HS-27A (cell line): ENCODE measurements around the gene ASPDH.

Source experiments
- DNase-seq: peaks from one replicate; pipeline ENCODE4 v3.0.0-alpha.2; 2012; ENCODE audit warnings: low read depth, missing footprints

Gene ASPDH

DNA sequence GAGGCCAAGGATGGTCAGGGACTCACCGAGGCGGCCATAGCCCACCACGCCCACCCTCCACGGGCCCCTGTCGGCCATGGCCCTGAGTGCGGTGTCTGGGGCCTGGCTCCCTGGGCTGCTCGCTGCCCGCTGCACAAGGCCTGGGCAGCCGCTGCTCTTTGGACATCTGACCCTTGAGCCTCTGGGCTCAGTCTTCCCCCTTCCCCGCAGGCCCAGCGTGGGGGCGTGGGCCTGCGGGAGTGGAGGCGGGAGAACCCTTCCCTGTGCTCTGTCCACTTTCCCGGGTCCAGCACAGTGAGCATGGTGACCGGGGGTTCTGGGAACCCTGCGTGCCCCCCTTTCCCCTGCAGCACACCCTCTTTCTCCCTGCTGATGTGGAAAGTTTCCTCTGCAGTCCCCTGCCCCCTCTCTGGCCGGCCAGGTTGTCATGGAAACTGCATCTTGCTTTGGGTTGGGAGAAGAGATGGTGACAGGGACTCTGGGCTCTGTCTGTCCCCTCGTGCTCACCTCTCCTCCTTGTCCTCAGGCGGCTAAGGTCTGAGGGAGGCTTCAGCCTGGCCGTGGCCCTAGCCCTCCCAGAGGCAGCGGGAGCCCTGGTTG lies at the start of gene ASPDH:
Gene ASPDH, minus strand, starts transcription at position 168 of the 600 bp plus-strand sequence. Its CDS starts 90 bp downstream, at position 78.
- DNase-seq = no peak

DNA sequence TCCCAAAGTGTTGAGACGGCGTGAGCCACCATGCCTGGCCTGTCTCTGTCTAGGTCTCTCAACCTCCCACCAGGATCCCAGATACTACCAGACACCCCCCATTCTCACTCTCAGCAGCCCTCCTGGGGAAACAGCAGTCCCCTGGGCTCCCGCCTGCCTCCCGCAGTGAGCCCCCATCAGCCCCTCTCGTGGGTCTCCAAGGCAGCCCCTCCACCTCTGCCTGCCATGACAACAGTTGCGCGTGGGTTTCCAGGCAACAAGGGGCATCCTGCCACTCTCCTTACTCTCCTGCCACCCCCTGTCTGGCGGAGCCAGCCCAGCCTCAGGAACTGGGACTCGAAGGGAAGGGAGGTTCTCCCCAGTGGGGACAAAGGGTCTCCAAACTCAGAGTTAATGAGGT lies 49.3 kb upstream of the ASPDH start:
- no peak for DNase-seq

DNA sequence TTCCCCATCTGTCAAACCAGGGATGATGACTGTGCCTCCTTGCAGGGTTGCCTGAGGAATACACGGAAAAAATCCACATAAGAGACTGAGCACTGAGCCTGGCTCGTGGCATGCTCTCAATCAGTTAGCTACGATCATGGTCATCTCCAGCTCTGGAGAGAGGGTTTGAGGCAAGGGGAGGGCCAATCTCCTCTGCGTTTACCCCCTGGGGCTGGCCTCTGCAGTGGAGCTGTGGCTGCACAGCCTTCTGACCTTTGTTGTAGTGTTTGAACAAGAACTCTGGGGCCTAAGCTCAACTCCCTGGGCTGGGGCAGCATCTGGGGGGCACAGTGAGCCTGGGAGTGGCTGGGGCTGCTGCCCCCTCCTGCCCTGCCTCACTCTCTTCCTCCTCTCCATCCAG lies 48.6 kb upstream of the ASPDH start:
- no peak for DNase-seq

DNA sequence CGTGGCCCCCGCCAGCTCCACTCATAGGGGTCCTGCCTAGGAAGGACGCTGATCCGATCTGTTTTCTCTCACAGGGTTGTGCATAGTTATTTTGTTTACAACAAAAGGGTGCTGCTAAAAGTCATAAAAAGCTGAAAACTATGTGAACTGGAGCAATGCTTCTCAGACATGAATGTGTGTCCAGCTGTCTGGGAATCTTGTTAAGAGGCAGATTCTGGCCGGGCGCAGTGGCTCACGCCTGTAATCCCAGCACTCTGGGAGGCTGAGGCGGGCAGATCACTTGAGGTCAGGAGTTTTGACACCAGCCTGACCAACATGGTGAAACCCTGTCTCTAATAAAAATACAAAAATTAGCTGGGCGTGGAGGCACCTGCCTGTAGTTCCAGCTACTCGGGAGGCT lies 45.9 kb upstream of the ASPDH start:
- no peak for DNase-seq

DNA sequence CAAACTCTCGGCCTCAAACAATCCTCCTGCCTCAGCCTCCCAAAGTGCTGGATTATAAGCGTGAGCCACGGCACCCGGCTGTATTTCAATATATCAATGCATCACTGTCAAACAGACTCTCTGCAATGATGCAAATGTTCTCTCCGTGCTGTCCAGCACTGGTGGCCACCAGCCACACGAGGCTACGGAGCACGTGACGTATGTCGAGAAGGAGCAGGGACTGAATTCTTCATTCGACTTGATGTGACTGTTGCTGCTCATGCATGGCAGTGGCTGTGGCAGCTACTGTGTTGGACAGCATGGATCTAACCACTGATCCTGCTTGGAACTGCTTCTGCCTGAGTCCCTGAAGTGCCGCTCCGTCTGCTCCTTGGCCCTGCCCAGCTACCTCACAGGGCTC lies 44.7 kb upstream of the ASPDH start:
- DNase-seq = no peak

DNA sequence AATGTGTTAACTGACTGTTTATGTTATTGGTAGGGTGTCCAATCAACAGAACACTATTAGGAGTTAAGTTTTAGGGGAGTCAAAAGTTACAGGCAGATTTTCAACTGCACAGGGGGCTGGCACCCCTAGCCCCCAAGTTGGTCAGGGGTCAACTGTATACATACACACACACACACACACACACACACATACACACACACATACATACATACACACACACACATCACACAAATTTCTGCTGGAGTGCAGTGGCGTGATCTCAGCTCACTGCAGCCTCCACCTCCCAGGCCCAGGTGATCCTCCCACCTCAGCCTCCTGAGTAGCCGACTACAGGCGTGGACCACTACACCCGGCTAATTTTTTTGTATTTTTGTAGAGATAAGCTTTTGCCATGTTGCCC lies 44.3 kb upstream of the ASPDH start:
- no peak for DNase-seq

DNA sequence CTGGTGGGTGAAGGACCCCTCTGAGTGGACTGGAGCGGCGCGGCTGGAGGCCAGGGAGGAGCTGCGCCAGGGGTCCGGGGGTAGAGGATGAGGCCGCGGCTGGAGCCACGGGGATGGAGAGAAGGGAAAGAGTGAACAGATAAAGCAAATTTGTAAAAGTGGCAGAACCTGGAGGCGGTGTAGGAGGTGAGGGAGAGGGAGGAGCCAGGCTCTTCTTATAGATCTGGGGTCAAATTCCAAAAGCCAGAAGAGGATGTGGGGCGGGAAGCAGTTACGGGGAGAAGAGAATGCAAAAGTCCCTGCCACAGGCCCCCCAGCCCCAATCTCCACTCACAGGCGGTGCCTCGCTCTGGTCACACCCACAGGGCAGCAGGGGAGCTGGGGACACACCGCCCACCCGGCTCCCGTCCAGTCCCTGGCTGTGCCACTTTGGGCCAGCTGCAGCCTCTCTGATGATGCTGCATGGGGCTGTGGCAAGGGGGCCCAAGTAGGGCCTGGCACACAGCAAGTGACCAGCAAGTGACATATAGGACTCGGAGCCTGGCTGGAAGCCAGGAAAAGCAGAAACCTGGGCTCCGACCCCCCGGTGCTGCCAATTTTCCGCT lies 43.4 kb upstream of the ASPDH start:
- no peak for DNase-seq

DNA sequence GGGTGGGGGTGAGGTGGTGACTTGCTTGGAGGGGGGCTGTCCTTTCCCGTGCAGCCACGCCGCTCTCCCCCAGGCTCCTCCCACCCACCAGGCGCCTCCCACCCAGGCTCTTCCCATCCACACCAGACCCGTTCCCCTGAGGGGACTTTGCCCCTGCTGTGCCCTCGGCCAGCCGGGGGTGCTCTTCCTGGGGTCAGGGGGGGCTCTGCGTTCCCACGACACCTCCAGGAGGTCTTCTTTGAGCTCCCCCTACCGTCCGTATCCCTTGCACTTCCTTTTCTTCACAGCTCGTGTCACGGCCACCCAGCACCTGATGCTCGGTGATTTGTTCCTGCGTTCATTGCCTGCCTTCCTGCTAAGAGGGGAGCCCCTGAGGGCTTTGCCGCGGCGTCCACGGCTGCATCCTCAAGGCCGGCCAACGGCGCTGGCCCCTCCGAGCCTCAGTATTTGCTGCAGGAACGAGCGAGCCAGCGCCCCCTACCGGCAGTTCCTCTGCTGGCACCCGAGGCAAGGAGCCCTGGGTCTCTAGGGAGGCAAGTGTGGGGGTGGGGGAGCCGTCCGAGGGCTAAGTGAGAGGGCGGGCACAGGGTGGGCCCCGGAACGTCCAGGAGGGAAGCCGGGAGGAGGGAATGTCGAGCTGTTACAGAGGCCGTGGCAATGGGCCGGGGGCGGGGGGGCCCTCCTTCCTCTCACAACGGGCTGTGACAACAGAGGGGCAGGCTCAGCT lies 42.7 kb upstream of the ASPDH start:
- peak; percentile 34 for DNase-seq

DNA sequence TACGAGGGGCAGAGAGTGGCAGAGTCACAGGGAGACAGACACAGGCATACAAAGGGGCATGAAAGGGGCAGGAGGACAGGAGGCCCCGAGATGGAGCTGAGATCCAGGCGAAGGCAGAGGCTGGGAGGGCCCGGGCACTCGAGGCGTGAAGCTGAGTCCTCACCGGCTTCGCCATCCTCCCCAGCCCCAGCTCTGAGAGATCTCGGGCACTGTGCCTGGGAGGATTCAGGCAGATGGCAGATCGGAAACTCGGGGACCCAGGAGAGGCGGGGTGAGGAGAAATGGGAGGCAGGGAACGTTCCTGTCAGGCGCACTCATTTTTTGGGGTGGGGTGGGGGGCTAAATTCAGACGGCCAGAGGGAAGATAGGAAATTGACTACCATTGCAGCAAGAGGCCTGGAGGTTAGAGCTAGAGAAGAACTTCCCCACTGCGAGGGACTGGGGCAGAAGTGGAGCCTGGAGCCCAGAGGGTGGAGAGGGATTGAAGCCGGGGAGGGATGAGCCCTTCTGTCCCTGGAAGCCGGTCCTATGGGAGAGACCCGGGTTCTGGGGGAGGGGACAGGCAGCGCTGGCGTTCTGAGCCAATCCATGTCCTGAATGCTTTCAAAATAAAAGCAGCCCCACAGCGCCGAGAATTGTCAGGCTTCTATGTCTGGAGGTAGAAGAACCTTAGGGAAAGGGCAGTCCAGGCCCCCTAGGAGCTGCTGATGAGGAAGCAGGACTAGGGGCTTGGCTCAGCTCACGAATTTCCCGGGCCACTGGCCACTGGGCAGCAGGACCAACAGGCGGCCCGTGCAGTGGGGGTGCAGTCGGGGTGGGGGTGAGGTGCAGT lies 42.0 kb upstream of the ASPDH start:
- DNase-seq = no peak

DNA sequence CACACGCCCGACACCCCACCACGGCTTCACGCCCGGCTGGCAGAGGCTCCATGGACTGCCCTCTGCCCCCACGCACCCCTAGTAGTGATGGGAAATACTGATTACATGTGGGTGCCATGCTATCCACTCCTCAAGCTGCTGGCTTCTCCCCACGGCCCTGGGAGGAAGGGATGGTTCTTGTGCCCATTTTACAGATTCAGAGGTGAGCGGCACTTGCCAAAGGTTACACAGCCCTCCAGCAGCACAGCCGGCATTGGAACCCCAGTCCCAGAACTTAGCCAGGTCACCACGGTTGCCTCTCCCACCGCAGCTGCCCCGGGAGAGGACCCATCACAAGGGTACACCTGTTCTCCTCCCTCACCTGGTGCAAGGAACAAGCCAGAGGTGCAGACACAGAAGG lies 41.3 kb upstream of the ASPDH start:
- DNase-seq = no peak

DNA sequence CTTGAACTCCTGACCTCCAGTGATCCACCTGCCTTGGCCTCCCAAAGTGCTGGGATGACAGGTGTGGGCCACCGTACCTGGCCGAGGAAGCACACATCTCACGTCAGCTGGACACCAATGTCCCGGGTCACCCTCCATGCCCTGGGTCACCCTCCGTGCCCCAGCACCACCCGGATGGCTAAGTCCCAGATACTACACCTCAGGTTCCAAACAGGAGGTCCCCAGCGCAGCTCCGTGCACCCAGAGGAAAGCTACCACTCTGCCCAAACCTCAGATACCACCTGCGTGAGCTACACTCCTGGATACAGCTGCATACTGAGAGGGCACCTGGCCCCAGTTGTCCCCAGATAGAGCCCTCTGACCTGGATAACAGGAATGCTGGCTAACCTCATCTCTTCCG lies 40.5 kb upstream of the ASPDH start:
- DNase-seq = no peak

DNA sequence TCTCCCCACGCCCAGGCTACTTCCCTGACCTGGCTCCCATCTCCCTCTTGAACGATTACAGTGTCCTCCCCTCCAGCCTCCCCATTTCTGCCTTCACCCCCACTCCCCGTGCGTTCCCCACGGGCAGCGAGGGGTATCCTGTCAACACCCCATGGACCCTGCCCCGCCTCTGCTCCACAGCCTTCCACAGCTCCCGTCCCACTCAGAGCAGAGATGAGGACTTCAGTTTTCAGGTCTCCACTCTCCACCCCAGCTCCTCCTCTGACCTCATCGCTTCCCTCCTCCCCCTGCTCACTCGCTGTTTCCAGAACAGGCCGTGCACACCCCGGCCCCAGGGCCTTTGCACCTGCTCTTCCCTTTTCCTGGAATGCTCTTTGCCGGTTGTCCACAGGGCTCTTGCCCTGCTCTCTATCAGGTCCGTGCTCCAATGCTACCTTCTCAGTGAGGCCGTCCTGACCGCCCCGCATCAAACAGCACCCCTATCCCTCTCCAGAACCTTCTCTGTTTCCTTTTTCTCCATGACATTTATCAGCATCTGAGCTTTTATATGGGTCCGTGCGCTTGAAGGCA lies 39.5 kb upstream of the ASPDH start:
- no peak for DNase-seq

DNA sequence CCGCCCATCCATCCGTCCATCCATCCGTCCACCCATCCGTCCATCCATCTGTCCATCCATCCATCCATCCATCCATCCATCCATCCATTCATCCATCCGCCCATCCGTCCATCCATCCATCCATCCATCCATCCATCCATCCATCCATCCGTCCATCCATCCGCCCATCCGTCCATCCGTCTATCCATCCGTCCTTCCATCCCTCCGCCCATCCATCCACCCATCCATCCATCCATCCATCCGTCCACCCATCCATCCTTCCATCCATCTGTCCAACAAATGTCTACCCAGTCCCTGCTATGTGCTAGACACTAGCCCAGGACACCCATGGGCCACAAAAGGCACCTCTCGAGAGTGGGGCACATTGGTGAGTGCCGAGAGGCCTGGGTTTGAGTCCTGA lies 38.8 kb upstream of the ASPDH start:
- no peak for DNase-seq

DNA sequence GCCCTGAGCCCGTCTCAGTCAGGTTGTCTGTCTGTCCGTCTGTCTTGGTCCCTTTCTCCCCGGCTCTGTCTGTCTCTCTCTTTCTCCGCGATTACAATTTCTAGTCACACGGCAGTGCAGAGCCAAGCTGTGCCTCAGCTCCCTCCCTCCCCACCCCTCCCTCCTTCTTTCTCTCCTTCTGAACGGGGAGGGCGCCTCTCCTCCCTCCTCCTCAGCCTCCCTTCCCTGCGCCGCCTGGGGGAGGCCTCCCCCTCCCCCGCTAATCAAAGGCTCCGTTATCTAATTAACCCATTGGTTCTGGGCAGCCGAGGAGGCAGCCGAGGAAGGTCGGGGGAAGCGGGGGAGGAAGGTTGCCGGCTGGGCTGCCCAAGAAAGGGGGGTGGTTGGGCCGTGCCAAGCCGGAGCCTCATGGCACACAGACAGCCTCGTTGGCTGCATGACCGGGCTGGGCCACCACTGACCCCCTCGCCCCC lies 38.0 kb upstream of the ASPDH start:
- no peak for DNase-seq

DNA sequence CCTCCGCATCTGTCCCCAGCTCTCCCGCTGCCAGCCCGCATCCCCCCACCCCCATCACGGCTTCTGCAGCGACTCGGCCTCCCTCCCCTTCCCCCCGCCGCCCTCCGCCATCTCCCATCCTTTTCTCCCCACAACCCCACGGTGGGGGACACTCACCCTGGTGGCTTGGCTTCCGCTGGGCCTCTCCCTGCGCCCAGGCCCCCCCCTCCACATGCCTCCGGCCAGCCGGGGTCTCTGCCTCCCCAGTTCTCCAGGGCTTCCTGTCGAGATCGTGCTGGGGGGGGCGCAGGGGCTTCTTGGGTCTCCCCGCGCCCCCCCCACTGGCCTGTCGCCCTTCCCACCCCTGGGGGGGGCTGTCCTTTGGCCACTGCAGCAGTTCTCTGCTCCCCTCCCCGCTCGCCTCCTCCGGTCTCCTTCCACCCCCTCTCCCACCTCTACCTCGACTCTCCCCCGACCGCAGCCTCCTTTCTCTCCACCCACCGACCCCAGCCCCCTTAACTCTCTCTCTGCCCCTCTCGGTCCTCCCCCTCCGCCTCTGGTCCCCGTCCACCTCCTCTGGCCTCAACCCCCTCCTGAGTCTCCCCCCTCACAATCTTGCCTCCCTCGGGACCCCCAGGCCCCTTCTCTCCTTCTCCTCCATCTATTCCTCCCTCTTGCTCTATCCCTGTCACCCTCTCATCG lies 37.5 kb upstream of the ASPDH start:
- no peak for DNase-seq

DNA sequence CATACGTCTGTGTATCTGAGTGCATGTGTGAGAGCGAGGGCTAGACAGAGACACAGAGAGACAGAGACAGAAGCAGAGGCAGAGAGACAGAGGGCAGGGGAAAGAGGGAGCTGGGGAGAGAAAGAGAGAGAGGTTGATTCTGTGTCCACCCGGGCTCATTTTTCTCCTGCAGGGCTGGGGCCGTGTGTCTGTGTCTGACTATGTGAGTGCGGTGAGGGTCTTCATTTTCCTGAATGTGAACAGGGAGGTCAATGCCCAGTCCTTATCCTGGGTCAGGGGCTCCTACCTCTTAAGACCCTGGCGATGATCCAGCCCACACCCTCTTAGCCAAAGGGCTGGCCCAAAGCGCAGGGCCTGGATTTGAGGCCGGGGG lies 36.9 kb upstream of the ASPDH start:
- no peak for DNase-seq

DNA sequence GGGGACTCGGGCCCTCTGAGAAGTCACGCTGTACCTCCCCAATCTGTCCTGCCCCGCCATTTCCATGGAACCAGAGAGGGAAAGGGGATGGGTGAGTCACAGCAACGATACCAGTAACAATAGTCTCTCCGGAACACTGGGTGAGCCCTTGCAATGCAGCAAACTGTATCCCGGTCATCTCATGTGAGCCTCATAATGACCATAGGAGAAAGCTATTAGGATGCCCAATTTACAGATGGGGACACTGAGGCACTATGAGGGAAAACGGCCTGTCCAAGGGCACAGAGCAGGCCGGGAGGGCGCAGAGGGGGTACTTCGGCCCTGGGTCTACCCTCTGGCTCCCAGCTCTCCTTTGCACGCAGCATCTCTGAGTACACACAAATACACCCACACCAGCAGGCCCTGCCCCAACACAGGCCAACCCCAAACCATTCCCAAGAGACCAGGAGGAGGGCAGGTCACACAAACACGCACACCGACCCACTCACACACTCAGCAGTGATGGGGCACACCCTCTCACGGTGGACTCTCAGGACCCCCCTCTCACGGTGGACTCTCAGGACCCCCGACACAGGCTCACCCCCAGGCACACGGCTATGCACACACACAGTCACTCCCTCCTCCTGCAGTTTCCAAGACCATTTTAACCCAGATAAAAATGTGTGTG lies 36.3 kb upstream of the ASPDH start:
- DNase-seq = no peak

DNA sequence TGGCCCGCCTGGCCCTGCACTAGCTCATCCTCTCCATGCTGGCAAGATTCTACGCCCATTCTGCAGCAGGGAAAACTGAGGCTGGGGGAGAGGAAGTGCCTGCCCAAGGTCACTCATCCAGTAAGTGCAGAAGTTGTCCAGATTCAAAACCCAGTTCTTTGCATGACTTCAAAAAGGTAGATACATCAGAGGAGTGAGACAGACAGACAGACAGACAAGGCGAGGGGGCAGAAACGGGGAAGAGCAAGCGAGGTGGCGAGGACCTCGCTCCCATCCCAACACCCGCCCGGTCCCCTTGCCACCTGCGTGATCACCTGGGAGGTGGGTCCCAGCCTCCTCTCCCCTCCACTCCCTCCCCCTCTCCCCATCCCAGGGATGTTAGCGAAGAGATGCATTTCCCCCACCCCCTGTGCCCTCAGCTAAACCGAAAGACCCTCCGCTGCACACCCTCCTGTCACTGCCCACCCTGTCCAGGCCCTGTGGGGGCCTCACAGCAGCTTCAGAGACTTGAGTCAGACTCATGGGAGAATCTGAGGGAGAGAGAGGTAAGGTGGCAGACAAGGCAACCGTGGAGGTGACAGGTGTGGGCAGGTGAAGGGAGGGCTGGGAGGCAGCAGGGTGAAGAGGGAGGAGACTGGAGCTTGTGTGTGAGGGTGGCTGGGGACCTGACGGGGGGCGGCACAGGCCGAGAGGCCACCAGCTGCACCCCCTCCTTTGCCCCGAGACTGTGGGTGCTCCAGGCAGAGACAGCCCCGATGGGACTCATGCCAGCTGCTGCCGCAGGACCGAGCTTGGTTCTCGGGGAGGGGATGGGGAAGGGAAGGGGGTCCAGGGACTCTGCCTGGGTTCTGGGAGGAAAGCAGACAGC lies 35.6 kb upstream of the ASPDH start:
- DNase-seq = no peak

DNA sequence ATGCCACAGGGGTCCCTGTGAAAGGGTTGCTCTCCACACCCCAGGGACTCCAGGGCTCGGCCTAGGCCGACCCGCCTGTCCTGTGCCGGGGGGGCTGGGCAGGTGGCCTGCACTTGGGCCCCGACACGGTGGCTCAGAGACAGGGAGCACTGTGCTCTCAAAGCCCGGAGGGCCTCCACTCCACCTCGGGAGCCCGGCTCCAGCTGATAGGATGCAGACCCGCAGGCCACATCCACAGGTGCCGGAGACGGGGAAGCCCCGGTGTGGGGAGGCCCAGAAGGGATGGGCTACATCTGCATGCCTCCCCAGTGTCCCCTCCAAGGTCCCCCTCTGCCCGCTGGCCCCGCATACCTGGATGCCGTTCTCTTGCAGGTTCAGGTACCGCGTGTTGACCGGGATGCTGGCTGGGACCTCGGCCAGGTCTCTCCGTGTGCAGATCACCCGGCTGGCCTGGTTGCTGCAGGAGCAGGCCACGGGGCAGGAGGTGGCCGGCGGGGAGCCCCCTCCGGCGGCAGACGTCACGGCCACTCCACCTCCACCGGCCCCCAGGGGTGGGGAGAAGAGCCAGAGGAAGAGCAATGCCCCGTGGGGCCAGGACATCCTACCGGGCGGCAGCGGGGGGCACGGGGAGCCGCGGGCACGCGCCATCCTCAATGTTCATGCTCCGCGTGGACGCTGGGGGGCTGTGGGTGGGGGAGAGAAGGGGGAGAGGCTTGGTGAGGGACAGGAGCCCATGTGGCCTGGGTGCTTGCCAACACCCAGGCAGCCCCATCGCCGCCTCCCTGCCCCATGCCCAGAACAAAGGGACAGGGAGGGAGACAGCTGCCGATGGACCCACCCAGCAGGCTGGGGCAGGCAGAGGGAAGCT lies 34.7 kb upstream of the ASPDH start:
- DNase-seq = no peak
